H1 (cell line): ENCODE results near the gene DHRS7B. TPM values are rescaled to one million over a fixed set of nuclear protein-coding genes. Genes with fewer than 3 reads are reported as not detected.

Experiments used
- CHD1 ChIP-seq: IDR thresholded peaks from 2 replicates; pipeline ENCODE4 v1.6.1; 2012; ENCODE audit warnings: low read depth, low read length, improper control_type of control experiment
- CTBP2 ChIP-seq: IDR thresholded peaks from 2 replicates; pipeline ENCODE4 v1.7.0; 2011; ENCODE audit warnings: borderline replicate concordance, mild to moderate bottlenecking, moderate library complexity, mixed read lengths, low read length; ENCODE audit not compliant: insufficient read depth, insufficient read length
- EZH2 ChIP-seq: fragments of 200-600 bp; sonication (generic); IDR thresholded peaks from 2 replicates; pipeline ENCODE4 v1.7.1; 2012; ENCODE audit warnings: low read depth, mild to moderate bottlenecking, moderate library complexity, low read length, inconsistent platforms; ENCODE audit not compliant: severe bottlenecking
- POU5F1 ChIP-seq: IDR thresholded peaks from 2 replicates; pipeline ENCODE4 v1.6.1; 2011; ENCODE audit warnings: low read depth, mild to moderate bottlenecking, low read length, moderate library complexity
- RBBP5 ChIP-seq: IDR thresholded peaks from 2 replicates; pipeline ENCODE4 v1.7.1; 2012; ENCODE audit warnings: low read depth, mild to moderate bottlenecking, inconsistent platforms, low read length, moderate library complexity, borderline replicate concordance
- RXRA ChIP-seq: IDR thresholded peaks from 2 replicates; pipeline ENCODE4 v1.6.1; 2011; ENCODE audit warnings: low read depth, mild to moderate bottlenecking, low read length, moderate library complexity; ENCODE audit not compliant: insufficient read depth
- SUZ12 ChIP-seq: fragments of 200-600 bp; sonication (generic); IDR thresholded peaks from 2 replicates; pipeline ENCODE4 v1.6.1; 2012; ENCODE audit warnings: mild to moderate bottlenecking, inconsistent platforms, low read length, moderate library complexity, mixed read lengths
- TAF1 ChIP-seq: IDR thresholded peaks from 2 replicates; pipeline ENCODE4 v1.6.1; 2011; ENCODE audit warnings: mild to moderate bottlenecking, low read depth, low read length
- TCF12 ChIP-seq: IDR thresholded peaks from 2 replicates; pipeline ENCODE4 v1.6.1; 2011; ENCODE audit warnings: low read depth, mild to moderate bottlenecking, low read length
- polyA plus RNA-seq, 7 experiments: library from polyadenylated mRNA; depleted of rRNA in 3 of 7; stranded (reverse) in 5 of 7; unstranded in 2 of 7; fragments of >200 nt in 5 of 7; fragments of 200-250 nt in 2 of 7; gene quantifications; 1 replicate in 5 of 7; 2 replicates in 1 of 7; 4 replicates in 1 of 7; pipeline versions ENCODE4 v1.2.1 to v1.2.3, GENCODE V29; 2011 to 2013; ENCODE audit warnings: missing spikeins in 2 of 7, mixed read lengths in 2 of 7
- total RNA-seq: library from RNA; stranded (reverse); fragmentation: NEBNext Ultra II Directional; extraction: Animal tissue kit (Norgen Biotek cat#: 25700); gene quantifications from 2 replicates; pipeline ENCODE4 v1.2.1, GENCODE V29; 2021

The DHRS7B gene
- total and polyA plus RNA-seq, 2 of the 8 experiments (the other 6 are each of a cell fraction or from before 2014, with no cell fraction given): 11.0 to 27.9 TPM

- no peak for TF ChIP-seq EZH2
- TF ChIP-seq CTBP2: no peak
- no peak for TF ChIP-seq RXRA
- no peak for TF ChIP-seq RBBP5
- no peak for TF ChIP-seq TCF12
- TF ChIP-seq CHD1: no peak
- no peak for TF ChIP-seq TAF1
- TF ChIP-seq POU5F1: no peak
- no peak for TF ChIP-seq SUZ12
Measured at GRCh38 chr17:21164216-21164615, 37.5 kb downstream of the DHRS7B start (continued).
